Tibial nerve (tissue), 4 donors: ENCODE measurements around the gene ASIC3. TPM values are rescaled to one million over a fixed set of nuclear protein-coding genes. Genes with fewer than 3 reads are reported as not detected.

Experiments
- DNase-seq, 2 donors: peaks; one replicate each; pipeline ENCODE4 v3.0.0-alpha.2; 2019; ENCODE audit warnings: low spot score in 2 of 2
- H3K27ac ChIP-seq, 4 donors: fragments of 200-600 bp; sonication (generic) in 3 of 4; one replicate each; pipeline ENCODE4 v1.5.1; 2017 to 2019; ENCODE audit warnings: mild to moderate bottlenecking in 1 of 4
- H3K27me3 ChIP-seq, 2 donors: fragments of 200-600 bp; sonication (generic) in 1 of 2; one replicate each; pipeline versions ENCODE4 v1.5.1 to v1.6.0; 2017 to 2019
- H3K36me3 ChIP-seq, 3 donors: fragments of 200-600 bp; sonication (generic); one replicate each; pipeline ENCODE4 v1.5.1; 2018 to 2019
- H3K4me1 ChIP-seq, 4 donors: fragments of 200-600 bp; sonication (generic) in 3 of 4; one replicate each; pipeline ENCODE4 v1.5.1; 2017 to 2019
- H3K4me3 ChIP-seq, 4 donors: fragments of 200-600 bp; sonication (generic) in 3 of 4; one replicate each; pipeline ENCODE4 v1.5.1; 2017 to 2019; ENCODE audit warnings: mild to moderate bottlenecking in 1 of 4, moderate library complexity in 1 of 4
- H3K9me3 ChIP-seq, 4 donors: fragments of 200-600 bp; sonication (generic) in 3 of 4; one replicate each; pipeline ENCODE4 v1.5.1; 2017 to 2019
- EP300 ChIP-seq, 2 donors: sonication (generic); formaldehyde crosslinking; IDR thresholded peaks; one replicate each; pipeline ENCODE4 v1.6.1; 2017; ENCODE audit warnings: antibody characterized with exemption in 2 of 2, mild to moderate bottlenecking in 1 of 2
- POLR2A ChIP-seq, 2 donors: fragments of 450-650 bp; IDR thresholded peaks; one replicate each; pipeline ENCODE4 v1.6.1; 2017; ENCODE audit warnings: antibody characterized with exemption in 2 of 2, mild to moderate bottlenecking in 2 of 2, moderate library complexity in 2 of 2
- WGBS, 2 donors: methylation state at CpG; one replicate each; pipeline ENCODE4 v1.1.5; 2018; 5-methylcytosine and 5-hydroxymethylcytosine counted together
- total RNA-seq, 4 donors: library from RNA; depleted of rRNA; stranded (reverse); fragments of >200 nt; gene quantifications; one replicate each; pipeline ENCODE4 v1.1.0, GENCODE V29; 2016
- TF ChIP-seq, protein P1 (sequence below), 5 experiments: fragments of 200-600 bp in 3 of 5; fragments of 450-650 bp in 2 of 5; sonication (generic) in 3 of 5; IDR thresholded peaks; one replicate each; pipeline ENCODE4 v1.5.1; 2016 to 2019; ENCODE audit warnings: antibody characterized with exemption in 5 of 5, mild to moderate bottlenecking in 3 of 5, moderate library complexity in 2 of 5

ASIC3 gene
- total RNA-seq, 4 donors from 2014 or later, result 1.7 to 6.0 (median 4.0) TPM

DNA sequence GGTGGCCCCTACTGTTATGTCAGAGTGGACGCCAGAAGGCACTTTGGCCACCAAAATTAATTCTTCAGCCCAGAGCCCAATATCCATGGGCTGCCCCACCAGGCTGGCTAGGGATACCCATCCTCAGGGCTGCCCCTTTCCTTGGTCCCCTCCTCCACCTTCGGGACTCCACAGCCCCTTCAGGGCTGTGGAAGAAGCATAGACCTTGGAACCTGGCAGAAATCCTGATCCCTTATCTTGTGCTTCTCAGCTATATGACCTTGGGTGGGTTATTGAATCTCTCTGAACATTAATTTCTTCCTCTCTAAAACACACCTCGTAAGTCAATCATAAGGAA is 35.5 kb downstream of the ASIC3 start:
- TF ChIP-seq EP300 (IDR thresholded peaks at IDR 0.05) (no peak), POLR2A (IDR thresholded peaks at IDR 0.05) (no peak)
- TF ChIP-seq, protein P1, sequence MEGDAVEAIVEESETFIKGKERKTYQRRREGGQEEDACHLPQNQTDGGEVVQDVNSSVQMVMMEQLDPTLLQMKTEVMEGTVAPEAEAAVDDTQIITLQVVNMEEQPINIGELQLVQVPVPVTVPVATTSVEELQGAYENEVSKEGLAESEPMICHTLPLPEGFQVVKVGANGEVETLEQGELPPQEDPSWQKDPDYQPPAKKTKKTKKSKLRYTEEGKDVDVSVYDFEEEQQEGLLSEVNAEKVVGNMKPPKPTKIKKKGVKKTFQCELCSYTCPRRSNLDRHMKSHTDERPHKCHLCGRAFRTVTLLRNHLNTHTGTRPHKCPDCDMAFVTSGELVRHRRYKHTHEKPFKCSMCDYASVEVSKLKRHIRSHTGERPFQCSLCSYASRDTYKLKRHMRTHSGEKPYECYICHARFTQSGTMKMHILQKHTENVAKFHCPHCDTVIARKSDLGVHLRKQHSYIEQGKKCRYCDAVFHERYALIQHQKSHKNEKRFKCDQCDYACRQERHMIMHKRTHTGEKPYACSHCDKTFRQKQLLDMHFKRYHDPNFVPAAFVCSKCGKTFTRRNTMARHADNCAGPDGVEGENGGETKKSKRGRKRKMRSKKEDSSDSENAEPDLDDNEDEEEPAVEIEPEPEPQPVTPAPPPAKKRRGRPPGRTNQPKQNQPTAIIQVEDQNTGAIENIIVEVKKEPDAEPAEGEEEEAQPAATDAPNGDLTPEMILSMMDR (IDR thresholded peaks at IDR 0.05), result no peak
- H3K4me1 ChIP-seq, result peaks cover 0 to 70% (median 53%) of the 10 kb centered on the region in 4 donors
- H3K27ac ChIP-seq, result peak overlapping the region; percentile 92 to 99 (median 98)
- H3K36me3 ChIP-seq, result peaks cover 0 to under 1% (median 0%) of the 10 kb centered on the region in 3 donors
- peak overlapping the region; percentile 67 to 93 (median 76) for H3K4me3 ChIP-seq
- DNase-seq, result no peak
- WGBS, 2 donors, result 26 to 31% methylated on average over 3 of the region's 3 CpGs
- H3K27me3 ChIP-seq, result no peaks in the 10 kb centered on the region
- no peaks in the 10 kb centered on the region for H3K9me3 ChIP-seq

DNA sequence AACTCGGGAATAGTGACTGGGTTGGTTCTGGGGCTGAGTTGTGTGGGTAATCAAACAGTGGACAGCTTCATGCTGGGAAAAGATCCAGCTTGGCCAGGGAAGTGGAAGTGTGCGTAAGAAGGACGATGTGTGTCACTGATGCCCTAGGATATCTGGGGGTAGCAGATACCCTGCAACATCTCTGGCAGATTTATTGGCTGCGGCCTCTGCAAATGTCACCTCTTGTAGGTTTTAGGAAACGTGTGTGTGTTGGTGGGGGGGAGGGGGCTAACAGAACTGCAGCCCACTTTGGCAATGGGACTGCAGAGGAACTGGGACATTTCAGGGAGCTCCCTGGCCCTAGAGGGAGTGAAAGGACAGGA is 37.0 kb downstream of the ASIC3 start:
- Histone ChIP-seq H3K36me3 (no peaks in the 10 kb centered on the region), H3K9me3 (no peaks in the 10 kb centered on the region), H3K27ac (peak overlapping the region; percentile 77 to 93 (median 81)), H3K4me1 (peaks cover 0 to 71% (median 54%) of the 10 kb centered on the region in 4 donors), H3K4me3 (peak overlapping the region in 2 of 4 donors; percentile 55 to 64), H3K27me3 (no peaks in the 10 kb centered on the region)
- 31 to 48% methylated on average over 5 of the region's 5 CpGs for WGBS, 2 donors
- no peak for TF ChIP-seq EP300 (IDR thresholded peaks at IDR 0.05)
- TF ChIP-seq POLR2A (IDR thresholded peaks at IDR 0.05), result no peak
- TF ChIP-seq, protein P1 (IDR thresholded peaks at IDR 0.05), result no peak
- DNase-seq, result no peak

DNA sequence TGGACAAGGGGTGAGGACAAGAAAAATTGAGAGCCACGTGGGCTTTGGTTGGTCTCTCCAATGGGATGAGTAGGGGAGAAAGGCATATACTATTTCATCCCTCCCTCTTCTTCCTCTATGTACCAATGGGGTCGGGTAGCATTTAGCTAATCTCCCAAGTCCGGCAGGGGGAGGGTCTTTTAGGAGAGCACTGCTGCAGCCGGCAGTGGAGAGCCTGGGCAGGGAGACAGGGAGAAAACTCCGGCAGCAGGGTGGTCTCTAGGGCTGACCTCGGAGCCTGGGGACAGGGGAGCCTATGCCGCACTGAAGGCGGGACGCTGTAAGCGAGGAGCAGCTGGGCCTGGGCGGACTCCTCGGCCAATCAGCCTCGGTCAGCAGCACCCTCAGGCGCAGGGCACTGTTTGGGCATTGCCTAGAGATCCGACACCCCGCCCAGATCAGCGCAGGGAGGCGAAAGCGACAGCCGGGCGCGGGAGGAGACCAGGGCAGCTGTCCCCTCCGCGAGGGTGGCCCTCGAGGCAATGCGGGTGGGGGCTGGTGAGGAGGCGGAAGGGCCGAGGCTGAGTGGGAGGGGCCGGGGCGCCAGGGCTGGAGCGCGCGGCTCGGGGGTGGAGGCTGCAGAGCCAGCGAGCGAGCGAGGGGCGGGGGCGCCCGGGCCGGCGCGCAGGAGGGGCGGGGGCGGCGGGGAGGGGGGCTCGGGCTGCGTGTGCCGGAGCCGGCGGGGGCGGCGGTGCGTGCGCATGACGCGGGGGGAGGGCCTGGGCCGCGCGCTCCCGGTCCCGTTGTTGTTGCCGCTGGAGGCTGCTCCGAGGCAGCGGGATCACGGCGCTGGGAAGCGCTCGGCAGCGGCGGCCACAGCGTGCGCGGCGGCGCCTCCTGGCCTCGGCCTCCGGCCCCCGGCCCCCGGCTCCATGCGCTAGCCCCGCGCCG is 37.6 kb downstream of the ASIC3 start, which contains the start of gene AGAP3:
AGAP3 (plus strand) TSS at position 785 of the 930 bp plus-strand sequence. CDS start 267 bp downstream, outside the sequence.
- Histone ChIP-seq H3K27ac (peak within 1 kb of the TSS; percentile 81 to 93 (median 86)), H3K4me1 (peaks cover 0 to 75% (median 54%) of the 10 kb centered on the region in 4 donors), H3K36me3 (no peaks in the 10 kb centered on the region), H3K27me3 (no peaks in the 10 kb centered on the region), H3K9me3 (no peaks in the 10 kb centered on the region), H3K4me3 (peak within 1 kb of the TSS; percentile 63 to 93 (median 68))
- WGBS, 2 donors, result 0 to 1% methylated on average over 22 to 37 of the region's 84 CpGs
- peak; percentile 73 to 77 for DNase-seq
- TF ChIP-seq POLR2A (IDR thresholded peaks at IDR 0.05) (peak; percentile 66 to 73), EP300 (IDR thresholded peaks at IDR 0.05) (peak in 1 of 2 donors; percentile 90)
- TF ChIP-seq, protein P1 (IDR thresholded peaks at IDR 0.05), result peak in 1 of 5 experiments; percentile 20

DNA sequence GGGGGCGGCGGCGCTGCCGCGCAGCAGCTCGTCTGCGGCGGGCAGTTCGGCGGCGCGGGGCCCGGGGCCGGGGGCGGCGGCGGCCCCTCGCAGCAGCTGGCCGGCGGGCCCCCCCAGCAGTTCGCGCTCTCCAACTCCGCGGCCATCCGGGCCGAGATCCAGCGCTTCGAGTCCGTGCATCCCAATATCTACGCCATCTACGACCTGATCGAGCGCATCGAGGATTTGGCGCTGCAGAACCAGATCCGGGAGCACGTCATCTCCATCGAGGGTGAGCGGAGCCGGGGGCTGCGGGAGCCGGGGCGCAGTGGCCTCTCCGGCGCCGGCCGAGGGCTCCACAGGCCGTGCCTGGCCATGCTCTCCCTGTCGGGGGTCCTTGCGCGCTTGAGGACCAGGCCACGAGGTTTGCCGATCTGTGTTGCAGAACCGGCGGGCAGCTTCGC is 38.5 kb downstream of the ASIC3 start:
- TF ChIP-seq POLR2A (IDR thresholded peaks at IDR 0.05) (no peak), EP300 (IDR thresholded peaks at IDR 0.05) (no peak)
- TF ChIP-seq, protein P1 (IDR thresholded peaks at IDR 0.05), result no peak
- Histone ChIP-seq H3K27me3 (no peaks in the 10 kb centered on the region), H3K27ac (peak overlapping the region; percentile 81 to 92 (median 86)), H3K36me3 (no peaks in the 10 kb centered on the region), H3K4me3 (peak overlapping the region; percentile 63 to 93 (median 68)), H3K4me1 (peaks cover 0 to 75% (median 47%) of the 10 kb centered on the region in 4 donors), H3K9me3 (no peaks in the 10 kb centered on the region)
- WGBS, 2 donors, result 0% methylated on average over 14 of the region's 56 CpGs; no CpG with 5 or more reads in 1 of the 2 donors
- DNase-seq, result no peak
